NCI-H2107 treated with DMSO at 0.1 percent for 48 hours (cell line): ENCODE data around the gene KRTAP5-7.
"Not testable (repeated sequence)": the region's sequence is repeated elsewhere in the genome, so short reads cannot be mapped to it uniquely, and the experiment has no call there.

Experiments
- DNase-seq: peaks from one replicate; lab custom pipeline; 2025; ENCODE audit not compliant: unreplicated experiment; lab: John Stamatoyannopoulos, UW

Gene KRTAP5-7

GRCh38 chr11:71556018-71556417, 29.0 kb downstream of the KRTAP5-7 start:
- DNase-seq, result no peak

- DNase-seq, result no peak
Measured at GRCh38 chr11:71557257-71557656, 30.2 kb downstream of the KRTAP5-7 start.

DNA sequence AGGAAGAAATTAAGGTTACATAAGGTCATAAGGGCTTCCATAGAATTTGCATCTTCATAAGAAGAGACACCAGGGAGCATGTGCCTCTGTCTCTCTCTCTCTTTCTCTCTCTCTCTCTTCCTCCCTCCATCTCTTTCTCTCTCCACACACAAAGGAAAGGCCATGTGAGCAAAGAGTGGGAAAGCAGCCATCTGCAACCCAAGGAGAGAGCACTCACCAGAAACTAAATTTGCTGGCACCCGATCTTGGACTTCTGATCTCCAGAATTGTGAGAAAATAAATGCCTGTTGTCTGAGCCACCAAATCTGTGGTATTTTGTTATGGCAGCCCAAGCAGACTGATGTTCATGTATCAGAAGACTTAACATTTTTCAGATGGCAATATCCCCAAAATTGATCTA, 31.9 kb downstream of the KRTAP5-7 start:
- no peak for DNase-seq

GRCh38 chr11:71562120-71562519, 35.1 kb downstream of the KRTAP5-7 start:
- DNase-seq, result no peak

GRCh38 chr11:71563406-71563805, 36.3 kb downstream of the KRTAP5-7 start:
- DNase-seq, result no peak

DNA sequence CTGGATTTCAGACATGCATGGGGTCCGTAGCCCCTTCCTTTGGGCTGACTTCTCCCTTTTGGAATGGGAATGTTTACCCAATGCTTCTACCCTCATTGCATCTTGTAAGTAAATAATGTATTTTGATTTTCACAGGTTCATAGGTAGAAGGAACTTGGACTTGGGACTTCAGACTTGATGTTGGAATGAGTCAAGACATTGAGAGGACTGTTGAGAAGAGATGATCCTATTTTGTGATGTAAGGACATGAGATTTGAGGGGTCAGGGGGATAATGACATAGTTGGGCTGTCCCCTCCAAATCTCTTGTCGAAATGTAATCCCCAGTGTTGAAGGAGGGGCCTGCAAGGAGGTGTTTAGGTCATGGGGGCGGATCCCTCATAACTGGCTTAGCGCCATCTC, 37.4 kb downstream of the KRTAP5-7 start:
- no peak for DNase-seq

GRCh38 chr11:71565263-71565662, 38.2 kb downstream of the KRTAP5-7 start, which contains the start of gene KRTAP5-10:
Gene KRTAP5-10, plus strand, starts transcription at chr11:71565563. Its CDS starts 25 bp downstream, at chr11:71565588.
- no peak for DNase-seq

DNA sequence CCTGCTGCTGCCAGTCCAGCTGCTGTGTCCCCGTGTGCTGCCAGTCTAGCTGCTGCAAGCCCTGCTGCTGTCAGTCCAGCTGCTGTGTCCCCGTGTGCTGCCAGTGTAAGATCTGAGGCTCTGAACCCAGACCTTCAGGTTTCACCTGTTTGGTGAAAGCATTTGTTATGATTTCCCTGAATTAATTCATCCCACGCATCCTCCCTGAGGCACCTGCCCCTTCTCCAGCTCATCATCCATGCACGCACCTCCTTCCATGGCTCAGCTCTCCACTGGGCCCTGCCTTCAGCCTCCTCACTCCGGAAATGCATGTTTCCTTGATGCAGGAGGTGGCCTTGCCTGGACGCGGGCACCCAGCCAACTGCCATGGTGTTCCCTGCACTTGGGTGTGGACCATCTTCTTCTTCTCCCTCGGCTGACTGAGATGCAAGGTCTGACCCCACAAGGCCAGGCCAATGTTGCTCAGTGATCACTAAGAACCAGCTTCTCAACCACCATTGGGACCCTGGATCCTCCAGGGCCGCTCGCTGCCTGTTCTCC, 39.1 kb downstream of the KRTAP5-7 start:
- DNase-seq, result no peak

GRCh38 chr11:71566626-71567599, 39.8 kb downstream of the KRTAP5-7 start:
- not testable (repeated sequence) for DNase-seq

DNA sequence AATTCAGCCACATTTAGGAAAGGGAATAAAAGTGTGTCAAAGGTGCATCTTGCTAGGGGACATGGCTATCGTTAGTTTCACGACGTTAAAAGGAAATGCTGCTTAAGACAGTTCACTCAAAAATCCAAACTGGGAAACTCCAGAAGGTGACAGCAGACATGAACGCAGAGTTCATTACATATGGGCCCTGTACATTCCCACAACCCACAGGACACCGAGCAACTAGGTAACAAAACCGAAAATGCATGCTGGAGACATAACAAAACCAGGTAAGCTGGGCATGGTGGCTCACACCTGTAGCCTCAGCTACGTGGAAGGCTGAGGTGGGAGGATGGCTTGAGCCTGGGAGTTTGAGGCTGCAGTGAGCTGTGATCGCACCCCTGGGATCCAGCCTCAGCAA, 40.6 kb downstream of the KRTAP5-7 start:
- not testable (repeated sequence) for DNase-seq

DNA sequence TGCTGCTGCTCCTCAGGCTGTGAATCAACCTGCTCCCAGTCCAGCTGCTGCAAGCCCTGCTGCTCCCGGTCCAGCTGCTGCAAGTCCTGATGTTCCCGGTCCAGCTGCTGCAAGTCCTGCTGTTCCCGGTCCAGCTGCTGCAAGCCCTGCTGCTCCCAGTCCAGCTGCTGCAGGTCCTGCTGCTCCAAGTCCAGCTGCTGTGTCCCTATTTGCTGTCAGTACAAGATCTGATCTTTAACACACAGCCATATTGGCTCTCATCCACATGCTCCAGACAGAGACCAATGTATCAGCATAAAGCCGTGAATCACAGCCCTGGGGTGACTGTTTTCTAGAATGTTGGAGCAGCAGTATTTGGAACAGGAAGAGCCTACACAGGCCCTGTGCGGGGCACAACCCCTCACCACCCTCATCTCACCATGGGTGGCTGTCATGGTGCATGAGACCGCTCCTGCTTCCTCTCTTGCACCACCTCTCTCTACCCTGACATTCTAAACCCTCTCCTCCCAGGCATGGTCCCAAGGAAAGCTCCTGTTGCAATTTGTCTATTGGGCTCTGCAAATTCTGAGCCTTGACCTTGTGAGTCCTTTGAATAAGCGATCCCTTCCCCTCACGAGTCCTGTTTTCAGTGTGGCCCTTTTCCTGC, 41.8 kb downstream of the KRTAP5-7 start:
- DNase-seq, result no peak

GRCh38 chr11:71571101-71571850, 44.2 kb downstream of the KRTAP5-7 start:
- DNase-seq, result not testable (repeated sequence)

GRCh38 chr11:71572811-71573210, 45.7 kb downstream of the KRTAP5-7 start:
- no peak for DNase-seq

GRCh38 chr11:71574418-71574817, 47.4 kb downstream of the KRTAP5-7 start:
- DNase-seq, result no peak

GRCh38 chr11:71575723-71576424, 48.8 kb downstream of the KRTAP5-7 start:
- DNase-seq, result no peak

GRCh38 chr11:71576688-71577465, 49.8 kb downstream of the KRTAP5-7 start:
- DNase-seq, result not testable (repeated sequence)

DNA sequence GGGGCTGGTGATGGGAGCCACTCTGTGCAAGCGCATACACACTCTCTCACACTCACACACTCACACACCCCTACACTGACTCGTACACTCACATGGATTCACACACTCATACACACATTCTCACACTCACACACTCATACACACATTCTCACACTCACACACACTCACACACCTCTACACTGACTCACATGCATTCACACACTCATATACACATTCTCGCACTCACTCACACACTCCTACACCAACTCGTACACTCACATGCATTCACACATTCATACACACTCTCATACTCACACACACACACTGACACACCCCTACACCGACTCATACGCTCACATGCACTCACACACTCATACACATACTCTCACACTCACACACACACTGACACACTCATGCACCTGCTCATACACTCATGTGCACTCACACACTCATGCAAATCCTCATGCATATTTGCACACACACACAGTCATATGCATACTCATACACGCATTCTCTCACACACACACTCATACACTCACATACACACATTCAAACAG, 50.5 kb downstream of the KRTAP5-7 start:
- no peak for DNase-seq
